DOHH2 (cell line): ENCODE measurements around the gene FILIP1.

ENCODE experiments used
- H3F3A ChIP-seq: fragments of 200-600 bp; sonication (generic), shearing (Covaris generic); 2 replicates; pipeline ENCODE4 v1.6.0; 2016; ENCODE audit warnings: antibody characterized with exemption, mild to moderate bottlenecking; ENCODE audit not compliant: control insufficient read depth, insufficient read depth
- H3K27ac ChIP-seq: fragments of 200-600 bp; sonication (generic); 2 replicates; pipeline ENCODE4 v1.5.1; 2014; ENCODE audit warnings: low read depth, mild to moderate bottlenecking, low read length, moderate library complexity
- H3K27me3 ChIP-seq: fragments of 200-600 bp; sonication (generic); 2 replicates; pipeline ENCODE4 v1.6.1; 2014; ENCODE audit warnings: mild to moderate bottlenecking, low read length, mixed read lengths; ENCODE audit not compliant: control insufficient read depth
- H3K36me3 ChIP-seq: fragments of 200-600 bp; sonication (generic); 2 replicates; pipeline ENCODE4 v1.6.1; 2014; ENCODE audit warnings: mild to moderate bottlenecking, low read length, moderate library complexity, mixed read lengths; ENCODE audit not compliant: control insufficient read depth
- H3K4me1 ChIP-seq: fragments of 200-600 bp; sonication (generic); 2 replicates; pipeline ENCODE4 v1.6.1; 2014; ENCODE audit warnings: mild to moderate bottlenecking, low read length, mixed read lengths; ENCODE audit not compliant: control insufficient read depth
- H3K4me2 ChIP-seq: fragments of 200-600 bp; sonication (generic); 2 replicates; pipeline ENCODE4 v1.6.0; 2014; ENCODE audit warnings: mild to moderate bottlenecking, low read length, moderate library complexity
- H3K4me3 ChIP-seq: fragments of 200-600 bp; sonication (generic); 2 replicates; pipeline ENCODE4 v1.5.1; 2014; ENCODE audit warnings: mild to moderate bottlenecking, low read length, mixed read lengths
- H3K79me2 ChIP-seq: fragments of 200-600 bp; sonication (generic); 2 replicates; pipeline ENCODE4 v1.6.1; 2014; ENCODE audit warnings: mild to moderate bottlenecking, low read length, mixed read lengths; ENCODE audit not compliant: control insufficient read depth
- H3K9me2 ChIP-seq: fragments of 200-600 bp; sonication (generic); replicated peaks from 2 replicates; pipeline ENCODE4 v1.6.1; 2014; ENCODE audit warnings: mild to moderate bottlenecking, low read length, mixed read lengths; ENCODE audit not compliant: control insufficient read depth
- H3K9me3 ChIP-seq: fragments of 200-600 bp; sonication (generic); 2 replicates; pipeline ENCODE4 v1.6.1; 2014; ENCODE audit warnings: antibody characterized with exemption, low read length, mixed read lengths; ENCODE audit not compliant: control insufficient read depth, insufficient read depth
- H4K20me1 ChIP-seq: fragments of 200-600 bp; sonication (generic); 2 replicates; pipeline ENCODE4 v1.6.0; 2014; ENCODE audit warnings: low read depth, mild to moderate bottlenecking, antibody characterized with exemption, low read length, moderate library complexity; ENCODE audit not compliant: control insufficient read depth, insufficient read depth
- CTCF ChIP-seq: fragments of 200-600 bp; sonication (generic); IDR thresholded peaks from one replicate; pipeline ENCODE4 v1.5.1; 2014; ENCODE audit warnings: antibody characterized with exemption, mild to moderate bottlenecking, low read depth, low read length; ENCODE audit not compliant: poor library complexity, severe bottlenecking
- EZH2phosphoT487 ChIP-seq: fragments of 200-600 bp; sonication (generic); IDR thresholded peaks from 2 replicates; pipeline ENCODE4 v1.6.1; 2017; ENCODE audit warnings: borderline replicate concordance, mild to moderate bottlenecking, antibody characterized with exemption, low read length, moderate library complexity, mixed read lengths

FILIP1 gene

GRCh38 chr6:75278474-75279077, 215.0 kb downstream of the FILIP1 start:
- H3K9me2 ChIP-seq, result no peaks in the 10 kb centered on the region
- no peaks in the 10 kb centered on the region for H3F3A ChIP-seq
- no peak overlapping the region for H3K27ac ChIP-seq
- no peaks in the 10 kb centered on the region for H3K9me3 ChIP-seq
- peaks cover 50% of the 10 kb centered on the region for H3K4me1 ChIP-seq
- TF ChIP-seq EZH2phosphoT487 (no peak), CTCF (no peak)
- peaks cover 10% of the 10 kb centered on the region for H4K20me1 ChIP-seq
- H3K79me2 ChIP-seq, result peaks cover 97% of the 10 kb centered on the region
- H3K4me2 ChIP-seq, result no peak overlapping the region
- no peaks in the 10 kb centered on the region for H3K27me3 ChIP-seq
- no peak overlapping the region for H3K4me3 ChIP-seq
- peaks cover 34% of the 10 kb centered on the region for H3K36me3 ChIP-seq

- peaks cover 48% of the 10 kb centered on the region for H3K36me3 ChIP-seq
- H3F3A ChIP-seq, result no peaks in the 10 kb centered on the region
- no peaks in the 10 kb centered on the region for H4K20me1 ChIP-seq
- H3K9me2 ChIP-seq, result no peaks in the 10 kb centered on the region
- TF ChIP-seq EZH2phosphoT487, result no peak
- no peak for TF ChIP-seq CTCF
- no peak overlapping the region for H3K4me2 ChIP-seq
- no peak overlapping the region for H3K27ac ChIP-seq
- no peaks in the 10 kb centered on the region for H3K9me3 ChIP-seq
- H3K4me1 ChIP-seq, result peaks cover 44% of the 10 kb centered on the region
- H3K4me3 ChIP-seq, result no peak overlapping the region
- H3K79me2 ChIP-seq, result peaks cover 93% of the 10 kb centered on the region
- H3K27me3 ChIP-seq, result no peaks in the 10 kb centered on the region
Measured at GRCh38 chr6:75275067-75275466, 218.5 kb downstream of the FILIP1 start.

GRCh38 chr6:75273009-75273408, 220.6 kb downstream of the FILIP1 start:
- Histone ChIP-seq H3K27ac (peak overlapping the region; percentile 25), H3K27me3 (no peaks in the 10 kb centered on the region), H3K79me2 (peaks cover 89% of the 10 kb centered on the region), H3K9me3 (no peaks in the 10 kb centered on the region), H3K4me1 (peaks cover 39% of the 10 kb centered on the region), H3K4me3 (peak overlapping the region; percentile 23), H3F3A (no peaks in the 10 kb centered on the region; the same call in 1 of the 2 replicates), H4K20me1 (no peaks in the 10 kb centered on the region), H3K4me2 (peak overlapping the region; percentile 18), H3K36me3 (peaks cover 37% of the 10 kb centered on the region), H3K9me2 (no peaks in the 10 kb centered on the region)
- TF ChIP-seq CTCF, result no peak
- TF ChIP-seq EZH2phosphoT487, result no peak
